ES-I3 (cell line): ENCODE data around the gene CRYAA.
"Not testable (repeated sequence)": the region's sequence is repeated elsewhere in the genome, so short reads cannot be mapped to it uniquely, and the experiment has no call there.

Experiments used
- H3K36me3 ChIP-seq: 2 replicates; pipeline ENCODE4 v1.6.1; 2013; ENCODE audit warnings: mild to moderate bottlenecking, low read length, control low read depth, moderate library complexity; ENCODE audit not compliant: insufficient read depth
- H3K4me1 ChIP-seq: 2 replicates; pipeline ENCODE4 v1.6.1; 2013; ENCODE audit warnings: mild to moderate bottlenecking, control low read depth, low read length; ENCODE audit not compliant: insufficient read depth
- H3K9ac ChIP-seq: 2 replicates; pipeline ENCODE4 v1.6.1; 2013; ENCODE audit warnings: low read depth, mild to moderate bottlenecking, low read length, moderate library complexity
- H3K9me3 ChIP-seq: 2 replicates; pipeline ENCODE4 v1.6.1; 2013; ENCODE audit warnings: mild to moderate bottlenecking, low read length, moderate library complexity; ENCODE audit not compliant: control insufficient read depth, insufficient read depth

Gene CRYAA

DNA sequence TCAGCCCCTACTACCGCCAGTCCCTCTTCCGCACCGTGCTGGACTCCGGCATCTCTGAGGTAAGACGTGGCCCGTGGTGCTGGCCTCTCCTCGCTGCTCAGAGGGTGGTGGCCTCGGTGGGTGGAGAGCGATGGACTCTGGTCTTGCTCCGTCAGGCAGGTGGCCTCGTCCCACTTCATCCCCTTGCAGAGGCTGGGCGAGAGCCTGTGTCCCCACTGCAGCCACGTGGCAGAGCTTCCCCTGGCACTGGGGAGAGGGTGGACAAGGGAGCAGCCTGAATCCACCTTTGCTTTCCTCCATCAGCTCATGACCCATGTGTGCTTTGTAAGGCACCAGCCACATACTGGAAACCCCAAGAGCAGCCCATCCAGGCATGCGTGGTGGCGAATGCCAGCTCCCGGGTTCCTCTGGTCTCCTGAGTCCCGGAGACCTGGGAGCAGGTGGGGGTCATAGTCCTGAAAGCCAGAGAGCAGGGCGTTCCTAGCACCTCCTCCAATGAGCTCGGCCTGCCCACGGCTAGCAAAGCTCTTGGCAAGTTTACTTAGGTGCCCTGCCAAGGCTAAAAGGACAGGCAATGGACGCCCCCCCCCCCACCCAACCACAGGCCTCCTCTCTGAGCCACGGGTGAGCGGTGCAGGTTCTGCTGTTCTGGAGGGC is 550 bp downstream of the CRYAA start:
- H3K9ac ChIP-seq, H3K4me1 ChIP-seq, H3K36me3 ChIP-seq, H3K9me3 ChIP-seq: not testable (repeated sequence)

- H3K9me3 ChIP-seq, H3K36me3 ChIP-seq, H3K9ac ChIP-seq, H3K4me1 ChIP-seq: not testable (repeated sequence)
Observed at GRCh38 chr21:43169891-43170290, 1.1 kb downstream of the CRYAA start.

GRCh38 chr21:43172812-43173211 is 4.0 kb downstream of the CRYAA start:
- not testable (repeated sequence) for H3K9ac ChIP-seq, H3K36me3 ChIP-seq, H3K9me3 ChIP-seq, H3K4me1 ChIP-seq

- H3K9ac ChIP-seq, H3K36me3 ChIP-seq, H3K9me3 ChIP-seq, H3K4me1 ChIP-seq: not testable (repeated sequence)
Observed at GRCh38 chr21:43173438-43173837, 4.6 kb downstream of the CRYAA start.

- H3K4me1 ChIP-seq, H3K9me3 ChIP-seq, H3K9ac ChIP-seq, H3K36me3 ChIP-seq: not testable (repeated sequence)
Observed at GRCh38 chr21:43173930-43174329, 5.1 kb downstream of the CRYAA start.

DNA sequence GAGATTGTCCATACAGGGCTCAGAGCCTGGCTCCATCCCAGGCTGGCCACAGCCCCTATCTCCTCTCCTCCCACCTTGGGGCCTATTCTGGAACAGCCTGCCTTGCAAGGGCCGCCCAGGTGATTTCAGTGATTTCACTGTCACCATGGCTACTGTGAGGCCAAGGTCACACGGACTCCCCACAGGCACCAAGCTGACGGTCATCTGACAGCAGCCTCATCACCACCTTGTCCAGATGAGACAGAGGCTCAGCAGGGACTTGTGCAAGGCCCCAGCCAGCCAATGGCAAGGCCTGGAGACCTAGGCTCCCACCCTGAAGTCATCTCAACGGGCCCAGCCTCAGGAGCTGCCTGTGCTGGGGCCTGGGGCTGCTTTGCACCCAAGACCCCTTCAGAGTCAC is 6.2 kb downstream of the CRYAA start:
- not testable (repeated sequence) for H3K36me3 ChIP-seq, H3K9me3 ChIP-seq, H3K9ac ChIP-seq, H3K4me1 ChIP-seq

DNA sequence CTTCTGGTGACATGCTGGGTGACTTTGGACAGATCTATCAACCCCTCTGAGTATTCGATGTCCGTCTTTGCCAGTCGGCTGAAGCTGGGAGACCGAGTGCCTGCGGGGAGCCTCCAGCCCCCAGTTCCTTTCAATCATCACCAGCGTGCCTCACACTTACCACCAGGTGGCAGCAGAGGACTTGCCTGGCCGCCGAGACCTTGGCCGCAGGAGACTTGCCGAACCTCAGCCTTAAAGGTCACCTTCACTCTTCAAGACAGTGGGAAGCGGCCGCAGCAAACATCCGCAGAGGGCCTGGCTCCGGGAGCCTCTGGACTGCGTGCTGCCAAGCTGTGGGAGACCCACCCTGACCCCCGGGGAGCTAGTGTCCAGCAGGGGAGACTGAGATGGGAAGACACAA is 7.8 kb downstream of the CRYAA start:
- H3K9ac ChIP-seq, H3K36me3 ChIP-seq, H3K9me3 ChIP-seq, H3K4me1 ChIP-seq: not testable (repeated sequence)

GRCh38 chr21:43177043-43177906 is 8.5 kb downstream of the CRYAA start:
- not testable (repeated sequence) for H3K36me3 ChIP-seq, H3K9me3 ChIP-seq, H3K4me1 ChIP-seq, H3K9ac ChIP-seq

GRCh38 chr21:43178175-43178826 is 9.5 kb downstream of the CRYAA start:
- H3K9ac ChIP-seq, H3K36me3 ChIP-seq, H3K4me1 ChIP-seq, H3K9me3 ChIP-seq: not testable (repeated sequence)

DNA sequence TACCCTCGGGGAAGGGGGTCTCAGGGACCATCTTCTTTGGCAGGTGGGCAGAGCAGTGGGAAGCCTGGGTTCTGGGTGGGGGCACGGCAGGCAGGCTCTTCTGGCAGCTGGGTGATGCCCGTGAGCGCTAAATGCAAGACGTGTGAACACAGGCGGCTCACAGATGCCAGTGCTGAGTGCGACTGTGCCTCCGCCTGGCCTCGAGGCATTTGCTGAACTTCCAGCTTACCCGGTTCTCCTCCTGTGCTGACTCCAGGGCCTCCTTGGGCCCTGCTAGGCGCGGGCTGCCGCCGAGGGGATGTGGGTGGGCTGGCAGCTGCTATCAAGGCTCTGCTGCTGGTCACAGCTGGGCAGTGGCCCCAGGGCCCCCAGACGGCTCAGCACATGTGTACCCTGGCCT is 12.2 kb downstream of the CRYAA start:
- H3K9ac ChIP-seq, H3K36me3 ChIP-seq, H3K9me3 ChIP-seq, H3K4me1 ChIP-seq: not testable (repeated sequence)

- H3K9me3 ChIP-seq, H3K4me1 ChIP-seq, H3K9ac ChIP-seq, H3K36me3 ChIP-seq: not testable (repeated sequence)
Observed at GRCh38 chr21:43187268-43187667, 18.5 kb downstream of the CRYAA start.

DNA sequence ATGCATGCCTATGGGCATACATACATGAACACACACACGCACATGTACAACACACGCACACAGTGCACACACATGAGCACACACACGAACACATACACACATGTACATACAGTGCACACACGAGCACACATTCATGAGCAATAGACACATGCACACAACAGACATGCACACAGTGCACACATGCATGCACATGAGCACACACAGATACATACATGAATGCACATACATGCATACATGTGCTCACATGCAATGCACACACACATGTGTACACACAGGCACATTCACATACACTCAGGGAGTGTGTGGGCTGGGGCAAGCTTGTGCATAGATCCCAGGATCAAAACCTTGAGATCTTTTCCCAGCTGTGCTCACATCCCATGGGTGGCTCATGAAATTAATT is 18.9 kb downstream of the CRYAA start:
- H3K9ac ChIP-seq: no peak overlapping the region
- H3K4me1 ChIP-seq: 0 out of 2 replicates have a peak, but pooled peaks cover 6% of the 10 kb centered on the region
- no peaks in the 10 kb centered on the region for H3K36me3 ChIP-seq
- H3K9me3 ChIP-seq: no peaks in the 10 kb centered on the region

- Histone ChIP-seq H3K9me3 (no peaks in the 10 kb centered on the region), H3K9ac (no peak overlapping the region), H3K4me1 (0 out of 2 replicates have a peak, but pooled peaks cover 6% of the 10 kb centered on the region), H3K36me3 (no peaks in the 10 kb centered on the region)
Observed at GRCh38 chr21:43188181-43188580, 19.4 kb downstream of the CRYAA start.

DNA sequence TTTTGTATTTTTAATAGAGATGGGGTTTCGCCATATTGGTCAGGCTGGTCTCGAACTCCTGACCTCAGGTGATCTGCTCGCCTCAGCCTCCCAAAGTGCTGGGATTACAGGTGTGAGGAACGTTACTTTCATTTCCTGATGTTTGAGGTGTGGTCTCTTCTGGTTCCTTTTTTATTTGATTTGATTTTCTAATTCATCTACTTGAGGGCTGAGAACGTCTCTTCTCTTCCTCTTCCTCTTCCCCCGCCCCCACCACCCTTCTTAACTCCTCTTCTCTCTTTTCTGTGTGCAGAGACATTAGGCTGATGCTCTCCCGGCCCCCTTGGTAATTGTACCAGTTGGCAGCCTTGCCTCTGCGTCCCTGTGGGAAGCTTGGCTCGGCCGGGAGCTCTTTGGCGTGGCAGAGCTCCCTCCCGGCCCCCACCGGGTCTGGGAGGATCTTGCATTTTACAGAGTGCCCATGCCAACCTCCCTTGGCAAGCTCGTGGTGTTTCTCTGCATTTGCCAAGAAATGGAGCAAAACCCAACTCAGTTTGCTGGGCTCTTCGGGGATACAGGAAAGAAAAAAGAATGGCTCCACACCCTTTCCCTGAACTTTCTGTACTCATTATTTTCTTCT is 19.9 kb downstream of the CRYAA start:
- no peaks in the 10 kb centered on the region for H3K36me3 ChIP-seq
- H3K9me3 ChIP-seq: no peaks in the 10 kb centered on the region
- peaks cover 6% of the 10 kb centered on the region; the same call in 1 of the 2 replicates for H3K4me1 ChIP-seq
- H3K9ac ChIP-seq: no peak overlapping the region
